ENCODE results near the gene NXN.

DNA sequence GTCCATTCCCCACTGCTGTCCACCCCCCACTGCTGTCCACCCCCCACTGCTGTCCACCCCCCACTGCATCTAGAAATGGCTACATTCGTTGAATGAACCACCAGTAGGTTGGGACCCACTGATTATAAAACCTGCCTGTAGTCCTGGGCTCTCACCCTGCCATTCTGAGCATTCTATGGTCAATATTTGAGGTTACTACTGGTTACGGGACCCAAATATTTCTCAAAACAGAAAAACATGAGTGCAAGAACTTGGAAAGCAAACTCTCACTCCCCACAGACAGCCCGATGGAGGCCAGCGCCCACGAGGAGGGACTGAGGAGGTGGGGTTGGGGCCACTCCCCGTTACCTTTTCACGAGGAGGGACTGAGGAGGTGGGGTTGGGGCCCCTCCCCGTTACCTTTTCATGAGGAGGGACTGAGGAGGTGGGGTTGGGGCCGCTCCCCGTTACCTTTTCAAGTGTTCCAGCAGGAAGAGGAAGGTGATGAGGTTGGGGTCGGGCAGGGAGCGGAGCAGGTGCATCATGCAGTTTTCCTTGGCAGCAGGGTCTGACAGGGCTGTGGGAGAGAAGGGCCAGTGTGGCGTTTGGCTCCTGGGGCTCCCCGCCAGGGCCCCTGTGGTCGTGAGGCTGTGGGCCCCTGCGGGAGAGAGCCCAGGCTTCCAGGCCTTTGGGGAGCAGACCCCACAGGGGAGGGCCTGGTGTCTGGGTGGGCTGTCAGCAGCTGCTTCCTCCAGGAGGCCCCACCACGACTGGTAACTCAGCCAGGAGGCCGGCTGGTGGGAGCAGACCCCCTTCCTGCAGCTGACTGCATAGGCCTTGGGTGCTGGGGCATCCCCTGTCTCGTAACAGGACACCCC, 29.9 kb upstream of the NXN start:
- TF ChIP-seq POLR2A (IDR thresholded peaks at IDR 0.05; ENCODE audit: low read depth, low read length): no peak
- no peak for TF ChIP-seq POLR2AphosphoS5 (IDR thresholded peaks at IDR 0.05; ENCODE audit: low read depth, low read length)
- no peak for TF ChIP-seq TAF1 (IDR thresholded peaks at IDR 0.05; ENCODE audit: borderline replicate concordance, low read depth, low read length)
